HG03342 (cell line): ENCODE measurements around the gene GULP1.
A peak's percentile ranks its signal among the peaks of the same experiment; 100 is the strongest.

Source experiments
- ATAC-seq: cut with Tn5 transposase; IDR thresholded peaks from one replicate; pipeline ENCODE4 v1.9.1; 2021; ENCODE audit warnings: mild to moderate bottlenecking, moderate library complexity; ENCODE audit not compliant: unreplicated experiment

GULP1 gene

GRCh38 chr2:188365058-188365641 lies 73.5 kb downstream of the GULP1 start:
- no peak for ATAC-seq

GRCh38 chr2:188367164-188367563 lies 75.5 kb downstream of the GULP1 start:
- no peak for ATAC-seq

- ATAC-seq, result peak; percentile 72
These were observed 77.7 kb downstream of the GULP1 start for GRCh38 chr2:188369365-188369764.

GRCh38 chr2:188378371-188378950 lies 86.8 kb downstream of the GULP1 start:
- no peak for ATAC-seq

GRCh38 chr2:188379748-188380147 lies 88.1 kb downstream of the GULP1 start:
- ATAC-seq, result no peak

- ATAC-seq, result no peak
These were observed 88.6 kb downstream of the GULP1 start for GRCh38 chr2:188380280-188380679.

- no peak for ATAC-seq
These were observed 89.9 kb downstream of the GULP1 start for GRCh38 chr2:188381614-188382013.

- ATAC-seq, result no peak
These were observed 90.4 kb downstream of the GULP1 start for GRCh38 chr2:188382107-188382506.

GRCh38 chr2:188383158-188383557 lies 91.5 kb downstream of the GULP1 start:
- no peak for ATAC-seq

GRCh38 chr2:188385857-188386256 lies 94.2 kb downstream of the GULP1 start:
- ATAC-seq, result no peak

- no peak for ATAC-seq
These were observed 97.2 kb downstream of the GULP1 start for GRCh38 chr2:188388831-188389230.

GRCh38 chr2:188391354-188391753 lies 99.7 kb downstream of the GULP1 start:
- no peak for ATAC-seq

GRCh38 chr2:188394931-188395472 lies 103.3 kb downstream of the GULP1 start:
- ATAC-seq, result no peak

GRCh38 chr2:188395903-188396689 lies 104.4 kb downstream of the GULP1 start:
- no peak for ATAC-seq

- ATAC-seq, result no peak
These were observed 107.5 kb downstream of the GULP1 start for GRCh38 chr2:188399159-188399558.

GRCh38 chr2:188403676-188404075 lies 112.0 kb downstream of the GULP1 start:
- no peak for ATAC-seq

GRCh38 chr2:188404341-188405004 lies 112.8 kb downstream of the GULP1 start:
- no peak for ATAC-seq

GRCh38 chr2:188406414-188406813 lies 114.7 kb downstream of the GULP1 start:
- ATAC-seq, result no peak

GRCh38 chr2:188410504-188411235 lies 119.0 kb downstream of the GULP1 start:
- ATAC-seq, result no peak

GRCh38 chr2:188412190-188412589 lies 120.5 kb downstream of the GULP1 start:
- no peak for ATAC-seq

- no peak for ATAC-seq
These were observed 122.7 kb downstream of the GULP1 start for GRCh38 chr2:188414411-188414810.
